ENCODE data around the gene NDUFA6.

The NDUFA6 gene

DNA sequence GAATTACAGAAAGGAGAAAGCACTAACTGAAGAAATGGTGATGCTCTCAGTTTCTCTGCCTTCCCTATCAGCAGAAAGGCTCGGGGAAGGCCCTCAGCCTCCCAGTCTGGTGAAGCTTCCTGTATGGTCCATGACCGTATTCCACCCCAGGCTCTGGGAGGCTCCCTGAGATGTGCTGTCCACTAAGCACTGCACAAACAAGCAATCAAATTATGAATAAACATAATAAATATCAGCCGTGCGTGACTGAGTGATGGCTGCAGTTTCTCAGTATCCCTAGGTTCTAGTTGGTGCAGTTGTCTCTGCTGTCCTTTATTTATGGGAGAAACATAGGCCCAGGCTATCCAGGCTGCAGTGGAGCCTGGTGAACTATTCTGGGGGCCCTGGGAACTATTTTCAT is 7.5 kb downstream of the NDUFA6 start:
- peak overlapping the region; percentile 93 for H3K27ac ChIP-seq
- TF ChIP-seq CTCF (conservative IDR thresholded peaks at IDR 0.05): no peak
- no peak for TF ChIP-seq ZFX (IDR thresholded peaks at IDR 0.05)

GRCh38 chr22:42080287-42080686 is 10.3 kb downstream of the NDUFA6 start:
- TF ChIP-seq ZFX (IDR thresholded peaks at IDR 0.05): no peak
- peak overlapping the region; percentile 93 for H3K27ac ChIP-seq

DNA sequence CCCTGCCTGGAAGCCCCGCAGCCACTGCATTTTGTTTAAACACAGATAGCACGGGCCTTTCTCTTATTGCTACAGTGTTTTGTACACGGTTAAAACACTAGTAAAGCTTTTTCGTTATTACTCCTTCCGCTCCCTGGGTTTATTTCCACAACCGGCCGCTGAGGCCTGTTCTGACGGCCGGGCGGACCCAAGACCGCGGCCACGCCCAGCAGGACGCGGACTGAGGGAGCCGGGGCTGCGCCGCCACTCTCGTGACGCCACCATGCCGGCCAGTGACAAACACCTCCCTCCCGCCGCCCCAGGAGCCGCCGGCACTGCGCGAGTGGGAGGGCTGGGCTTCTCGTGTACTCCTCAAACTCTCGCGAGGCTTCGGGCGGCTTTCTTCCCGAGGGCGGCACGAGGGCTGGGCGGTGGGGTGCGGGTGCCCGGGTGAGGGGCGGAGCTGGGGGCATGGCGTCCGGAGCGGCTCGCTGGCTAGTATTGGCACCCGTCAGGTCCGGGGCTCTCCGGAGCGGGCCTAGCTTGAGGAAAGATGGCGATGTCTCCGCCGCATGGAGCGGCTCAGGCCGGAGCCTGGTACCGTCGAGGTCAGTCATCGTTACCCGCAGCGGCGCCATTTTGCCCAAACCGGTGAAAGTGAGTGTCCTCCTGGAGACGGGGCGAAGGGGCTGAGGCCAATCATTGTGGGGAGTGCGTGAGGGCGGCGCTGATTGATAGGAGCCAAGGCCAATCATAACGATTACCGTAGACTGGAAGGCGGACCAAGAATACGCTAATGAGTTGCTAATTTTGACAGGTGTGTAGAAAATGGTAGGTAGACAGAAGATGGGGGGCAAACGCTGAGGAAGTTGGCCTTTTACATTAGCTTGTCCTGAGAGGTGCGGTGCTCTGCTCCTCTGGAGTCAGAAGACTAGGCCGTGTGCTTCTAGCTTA is 11.0 kb downstream of the NDUFA6 start, which contains the start of gene SMDT1:
Gene SMDT1, plus strand, starts transcription at position 382 of the 933 bp plus-strand sequence. Its CDS starts 69 bp downstream, at position 451.
- peak within 1 kb of the TSS; percentile 93 for H3K27ac ChIP-seq
- TF ChIP-seq ZFX (IDR thresholded peaks at IDR 0.05) (peak; percentile 78), CTCF (conservative IDR thresholded peaks at IDR 0.05) (no peak)

DNA sequence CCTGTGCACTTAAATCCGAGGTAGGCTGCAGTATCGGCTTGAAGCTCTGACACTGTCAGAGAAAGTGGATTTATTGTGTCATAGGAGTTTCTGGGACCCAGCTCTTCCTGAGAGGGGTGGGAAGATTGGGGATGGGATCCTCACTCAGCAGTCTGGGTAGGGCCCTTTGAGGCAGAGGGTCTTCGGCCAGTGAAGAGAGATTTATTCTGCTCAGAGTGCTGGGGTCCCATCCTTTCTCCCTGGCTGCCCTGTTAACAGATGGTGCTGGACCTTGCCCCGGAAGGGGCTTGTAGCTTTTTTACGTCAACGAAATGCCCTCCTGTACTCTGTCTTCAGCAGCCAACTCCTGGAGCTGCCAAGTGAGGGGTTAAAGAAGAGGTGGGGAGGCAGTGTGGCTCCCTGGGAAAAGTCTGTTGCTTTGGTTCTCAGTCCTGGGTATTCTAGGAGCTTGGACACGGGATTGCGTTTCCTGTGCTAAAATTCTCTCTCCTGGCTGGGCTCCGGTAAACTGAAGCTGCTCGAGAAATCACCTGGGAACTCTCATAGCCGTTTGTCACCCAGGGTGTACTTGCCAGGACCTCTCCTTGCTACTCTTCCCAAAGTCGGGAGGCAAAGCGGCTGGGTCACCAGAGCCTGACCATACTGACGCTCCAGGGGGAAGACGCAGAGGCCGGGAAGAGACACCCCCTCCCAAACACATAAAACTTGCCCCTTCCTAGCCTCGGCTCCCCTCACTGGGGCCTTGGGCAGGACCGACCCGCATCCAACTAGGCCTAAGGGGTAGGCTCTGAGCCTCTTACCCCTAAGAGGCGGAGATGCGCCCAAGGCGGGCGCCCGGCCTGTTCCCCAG is 11.9 kb downstream of the NDUFA6 start:
- TF ChIP-seq CTCF (conservative IDR thresholded peaks at IDR 0.05): no peak
- TF ChIP-seq ZFX (IDR thresholded peaks at IDR 0.05): no peak
- peak overlapping the region; percentile 93 for H3K27ac ChIP-seq

DNA sequence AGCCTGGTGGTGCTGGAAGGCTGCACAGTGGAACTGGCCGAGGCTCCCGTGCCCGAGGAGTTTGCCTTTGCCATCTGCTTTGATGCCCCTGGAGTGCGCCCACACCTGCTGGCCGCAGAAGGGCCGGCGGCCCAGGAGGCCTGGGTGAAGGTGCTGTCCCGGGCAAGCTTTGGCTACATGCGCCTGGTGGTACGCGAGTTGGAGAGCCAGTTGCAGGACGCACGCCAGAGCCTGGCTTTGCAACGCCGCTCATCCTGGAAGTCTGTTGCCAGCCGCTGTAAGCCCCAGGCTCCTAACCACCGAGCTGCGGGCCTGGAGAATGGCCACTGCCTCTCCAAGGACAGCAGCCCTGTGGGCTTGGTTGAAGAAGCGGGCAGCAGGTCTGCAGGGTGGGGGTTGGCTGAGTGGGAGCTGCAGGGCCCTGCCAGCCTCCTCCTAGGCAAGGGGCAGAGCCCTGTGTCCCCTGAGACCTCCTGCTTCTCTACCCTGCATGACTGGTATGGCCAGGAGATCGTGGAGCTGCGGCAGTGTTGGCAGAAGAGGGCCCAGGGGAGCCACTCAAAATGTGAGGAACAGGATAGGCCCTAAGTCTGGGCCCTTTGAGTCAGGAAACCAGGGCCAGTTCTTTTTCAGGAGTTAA is 13.0 kb downstream of the NDUFA6 start:
- H3K27ac ChIP-seq: no peak overlapping the region; the same call in 1 of the 2 replicates
- TF ChIP-seq CTCF (conservative IDR thresholded peaks at IDR 0.05) (no peak), ZFX (IDR thresholded peaks at IDR 0.05) (no peak)

GRCh38 chr22:42076764-42077485 is 13.6 kb downstream of the NDUFA6 start:
- TF ChIP-seq ZFX (IDR thresholded peaks at IDR 0.05) (no peak), CTCF (conservative IDR thresholded peaks at IDR 0.05) (no peak)
- no peak overlapping the region for H3K27ac ChIP-seq
